NCI-H2107 (cell line): ENCODE results near the gene GPATCH4.
"Not testable (repeated sequence)": the region's sequence is repeated elsewhere in the genome, so short reads cannot be mapped to it uniquely, and the experiment has no call there.

ENCODE experiments used
- DNase-seq: peaks from one replicate; lab custom pipeline; 2025; lab: John Stamatoyannopoulos, UW

The GPATCH4 gene

GRCh38 chr1:156574039-156574633 lies 27.1 kb downstream of the GPATCH4 start:
- no peak for DNase-seq

- DNase-seq, result no peak
Measured at GRCh38 chr1:156572663-156573018, 28.6 kb downstream of the GPATCH4 start.

GRCh38 chr1:156571919-156572662 lies 29.2 kb downstream of the GPATCH4 start, which contains the start of gene IQGAP3:
IQGAP3 (minus strand) TSS chr1:156572565; CDS start chr1:156572529, 36 bp downstream.
- DNase-seq, result peak; percentile 60

DNA sequence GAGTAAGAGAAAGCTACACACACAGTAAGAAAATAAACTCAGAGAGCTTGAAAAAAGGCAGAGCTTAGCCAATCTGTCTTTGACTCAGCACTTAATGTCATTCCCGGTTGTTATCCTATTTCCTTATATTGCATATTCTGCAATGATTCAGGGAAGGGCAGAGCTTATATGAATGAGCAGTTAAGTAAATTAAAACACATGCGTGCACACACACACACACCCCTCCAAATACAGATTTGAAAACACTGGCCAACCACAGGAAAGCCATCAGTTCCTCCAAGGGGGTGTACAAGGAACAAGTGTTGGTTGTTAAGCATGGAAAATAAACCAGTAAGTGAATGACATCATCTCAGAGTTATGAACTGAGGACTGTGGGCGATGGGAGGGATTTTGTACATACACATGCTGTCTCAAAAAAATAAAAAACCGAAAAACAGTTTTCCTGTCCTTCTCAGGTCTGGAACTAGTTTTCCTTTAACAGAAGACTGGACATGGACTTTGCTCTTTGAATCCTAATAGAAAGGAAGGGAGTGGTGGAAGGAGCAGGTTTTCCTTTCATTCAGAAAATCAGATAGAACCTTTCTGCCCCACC lies 29.9 kb downstream of the GPATCH4 start:
- DNase-seq, result no peak

GRCh38 chr1:156566436-156566835 lies 34.8 kb downstream of the GPATCH4 start:
- no peak for DNase-seq

DNA sequence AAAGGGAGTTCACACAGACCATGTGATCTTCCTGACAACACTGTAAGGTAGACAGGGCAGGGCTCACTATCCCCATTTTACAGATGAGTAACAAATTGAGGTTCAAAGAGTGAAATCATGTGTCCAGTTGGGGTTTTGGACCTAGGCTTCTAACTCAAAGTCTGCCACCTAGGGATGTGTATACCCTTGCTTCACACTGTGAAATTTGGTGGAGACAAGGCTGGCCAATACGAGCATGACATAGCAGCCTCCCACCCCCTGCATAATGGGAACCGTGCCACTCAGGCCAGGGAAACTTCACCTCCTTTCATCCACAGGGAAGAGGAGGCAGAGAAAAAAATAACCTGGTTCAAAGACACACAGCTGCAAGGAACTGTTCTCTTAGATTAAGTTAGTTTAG lies 35.8 kb downstream of the GPATCH4 start:
- no peak for DNase-seq

- DNase-seq, result no peak
Measured at GRCh38 chr1:156560585-156561163, 40.6 kb downstream of the GPATCH4 start.

DNA sequence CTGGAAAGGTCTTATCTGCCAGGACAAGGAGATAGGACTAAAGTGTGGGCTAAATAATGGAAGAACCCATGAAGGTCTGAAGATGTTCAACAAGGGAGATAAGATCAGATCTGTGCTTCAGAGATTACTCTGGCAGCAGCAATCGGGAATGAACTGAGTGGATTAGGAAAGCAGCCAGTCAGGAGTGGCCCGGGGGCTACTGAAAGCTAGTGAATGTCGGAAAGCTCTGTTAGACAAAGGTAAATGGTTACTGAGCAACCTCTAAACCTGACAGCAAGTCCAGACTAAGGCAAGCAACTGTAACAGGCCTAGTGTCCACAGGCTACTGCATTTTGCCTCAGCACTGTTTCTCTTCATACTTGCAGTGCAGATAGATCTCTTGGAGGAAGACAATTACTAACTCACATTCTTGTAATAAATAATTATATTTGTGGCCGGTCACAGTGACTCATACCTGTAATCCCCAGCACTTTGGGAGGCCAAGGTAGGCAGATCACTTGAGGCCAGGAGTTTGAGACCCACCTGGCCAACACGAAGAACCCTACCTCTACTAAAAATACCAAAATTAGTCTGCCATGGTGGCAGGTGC lies 41.4 kb downstream of the GPATCH4 start:
- no peak for DNase-seq

GRCh38 chr1:156559086-156559796 lies 42.0 kb downstream of the GPATCH4 start:
- no peak for DNase-seq

- no peak for DNase-seq
Measured at GRCh38 chr1:156556354-156556753, 44.9 kb downstream of the GPATCH4 start.

- DNase-seq, result no peak
Measured at GRCh38 chr1:156555715-156556114, 45.6 kb downstream of the GPATCH4 start.

GRCh38 chr1:156554971-156555370 lies 46.3 kb downstream of the GPATCH4 start:
- DNase-seq, result no peak

DNA sequence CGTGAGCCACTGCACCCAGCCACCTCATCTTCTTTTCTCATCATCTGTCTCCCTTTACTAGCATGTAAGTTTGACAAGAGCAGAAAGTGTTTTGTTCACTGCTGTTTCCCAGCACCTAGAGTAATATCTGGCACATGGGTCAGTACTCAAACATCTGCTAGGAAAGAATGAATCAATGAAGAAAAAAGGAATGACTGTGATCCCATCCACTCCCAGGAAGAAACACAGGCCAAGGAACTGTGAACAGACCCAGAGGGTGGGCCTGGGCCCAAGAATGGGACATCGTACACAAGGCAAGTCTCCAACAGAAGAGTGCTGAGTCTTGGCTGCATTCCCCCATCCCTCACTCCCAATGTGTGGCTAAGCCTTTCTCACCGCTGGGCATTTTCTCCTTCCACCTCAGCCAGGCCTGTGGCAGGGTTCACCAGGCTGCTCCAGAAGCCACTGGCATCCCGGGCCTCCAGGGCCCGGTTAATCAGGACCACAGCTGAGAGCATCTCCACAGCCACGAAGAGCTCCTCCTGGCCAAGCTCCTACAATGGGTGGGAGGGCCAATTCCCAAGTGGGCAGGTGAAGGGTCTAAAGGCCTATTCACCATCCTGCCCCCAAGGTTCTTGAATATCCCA lies 47.3 kb downstream of the GPATCH4 start:
- no peak for DNase-seq

- DNase-seq, result not testable (repeated sequence)
Measured at GRCh38 chr1:156552937-156553336, 48.3 kb downstream of the GPATCH4 start.

- DNase-seq, result no peak
Measured at GRCh38 chr1:156552518-156552917, 48.8 kb downstream of the GPATCH4 start.

DNA sequence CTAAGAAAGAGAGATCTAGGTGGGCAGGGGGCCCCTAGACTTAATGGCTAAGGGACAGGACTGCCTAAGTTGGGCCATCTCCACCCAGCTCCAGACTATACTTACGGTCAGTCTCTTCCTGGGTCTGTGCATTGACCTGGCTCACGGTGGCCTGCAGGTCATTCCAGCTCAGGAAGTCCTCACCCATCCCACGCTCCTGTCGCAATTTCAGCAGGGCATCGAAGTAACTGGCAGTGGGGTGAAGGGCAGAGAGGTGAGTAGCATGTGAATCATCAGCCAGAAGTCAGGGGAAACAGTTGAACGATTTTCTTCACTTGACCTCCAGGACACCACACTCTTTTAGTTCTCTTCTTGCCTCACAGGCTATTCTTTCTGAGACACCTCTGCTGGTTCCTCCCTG lies 49.4 kb downstream of the GPATCH4 start:
- DNase-seq, result no peak

DNA sequence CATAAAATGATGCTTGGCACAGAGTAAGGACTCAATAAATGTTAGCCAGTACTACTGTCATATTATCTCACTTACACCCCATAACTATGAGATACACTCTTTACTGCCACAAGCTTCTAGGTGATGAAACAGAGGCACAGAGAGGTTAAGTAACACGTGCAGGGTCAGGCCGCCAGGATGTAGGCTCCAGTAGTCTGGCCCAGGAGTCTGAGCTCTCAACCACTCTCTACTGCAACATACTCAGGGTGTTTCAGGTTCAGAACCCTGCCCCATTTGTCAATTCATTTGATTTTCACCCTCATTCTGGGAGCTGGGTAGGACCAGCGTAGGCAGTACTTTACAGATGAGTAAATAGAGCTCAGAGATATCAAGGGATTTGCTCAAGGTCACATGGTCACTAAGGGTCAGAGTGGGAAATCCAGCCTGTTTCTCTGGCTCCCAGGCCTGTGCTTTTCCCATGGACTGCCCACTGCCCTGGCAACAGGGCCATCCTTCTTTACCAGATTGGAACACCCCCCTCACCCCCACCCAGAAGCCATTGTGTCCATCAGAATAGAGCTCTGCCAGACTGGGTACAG lies 50.1 kb downstream of the GPATCH4 start:
- no peak for DNase-seq

DNA sequence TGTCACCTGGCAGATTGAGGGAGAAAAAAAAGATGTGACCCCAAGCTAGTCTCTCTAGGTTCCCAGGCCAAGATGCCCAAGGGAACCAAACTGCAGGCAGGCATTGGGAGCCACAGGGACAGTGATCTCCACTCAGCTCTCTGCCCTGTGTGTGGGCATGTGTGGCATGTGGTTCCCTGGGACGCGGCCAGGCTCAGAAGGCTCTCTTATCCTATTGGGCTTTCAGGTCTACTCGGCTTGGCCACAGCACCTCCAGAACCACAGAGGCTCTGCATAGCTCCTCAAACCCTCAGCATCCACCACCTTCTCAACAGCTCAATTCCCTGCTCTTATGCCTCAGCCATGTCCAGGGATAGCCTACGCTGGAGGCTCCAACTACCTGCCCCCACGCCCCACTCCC lies 50.9 kb downstream of the GPATCH4 start:
- DNase-seq, result no peak

DNA sequence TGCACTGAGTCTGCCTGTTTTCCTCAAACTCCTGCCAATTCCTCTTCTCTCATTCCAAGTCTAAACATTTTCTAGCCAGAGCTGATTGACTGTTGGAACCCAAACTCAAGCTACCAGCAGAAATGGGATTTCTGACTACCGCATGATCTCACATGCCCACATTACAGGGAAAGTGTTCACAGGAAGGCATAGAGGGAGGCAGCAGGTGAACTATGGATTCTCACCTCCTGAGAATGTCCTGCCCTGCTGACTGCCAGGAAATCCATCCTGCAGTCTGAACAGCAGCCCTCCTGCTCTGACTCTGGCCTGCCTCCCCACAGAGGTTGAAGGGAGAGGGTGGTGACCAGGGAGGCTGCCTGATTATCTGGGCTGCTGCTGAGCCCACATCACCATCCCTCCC lies 51.4 kb downstream of the GPATCH4 start:
- DNase-seq, result no peak

- no peak for DNase-seq
Measured at GRCh38 chr1:156549390-156549789, 51.9 kb downstream of the GPATCH4 start.

- DNase-seq, result no peak
Measured at GRCh38 chr1:156547982-156548381, 53.3 kb downstream of the GPATCH4 start.
